Trophoblast cell (in vitro differentiated cells and primary cell): Measurements from ENCODE around the gene SLIT1.

Source experiments
- DNase-seq, 2 donors: peaks; one replicate each; pipeline ENCODE4 v3.0.0-alpha.2; 2016
- H2AFZ ChIP-seq: 2 replicates; pipeline ENCODE4 v1.6.1; 2013; ENCODE audit warnings: low read length, moderate library complexity, mild to moderate bottlenecking; ENCODE audit not compliant: insufficient read depth, poor library complexity
- H2AK5ac ChIP-seq: 2 replicates; pipeline ENCODE4 v1.6.1; 2013; ENCODE audit warnings: mild to moderate bottlenecking, low read length
- H2BK120ac ChIP-seq: 2 replicates; pipeline ENCODE4 v1.6.1; 2013; ENCODE audit warnings: low read length, mild to moderate bottlenecking, moderate library complexity; ENCODE audit not compliant: insufficient read depth, poor library complexity
- H2BK12ac ChIP-seq: 2 replicates; pipeline ENCODE4 v1.6.1; 2013; ENCODE audit warnings: mild to moderate bottlenecking, low read length, moderate library complexity
- H2BK5ac ChIP-seq: 2 replicates; pipeline ENCODE4 v1.6.1; 2013; ENCODE audit warnings: low read length, low read depth, moderate library complexity, mild to moderate bottlenecking; ENCODE audit not compliant: poor library complexity
- H3K14ac ChIP-seq: 2 replicates; pipeline ENCODE4 v1.6.1; 2013; ENCODE audit warnings: mild to moderate bottlenecking, low read length
- H3K18ac ChIP-seq: 2 replicates; pipeline ENCODE4 v1.6.1; 2013; ENCODE audit warnings: mild to moderate bottlenecking, low read length
- H3K23ac ChIP-seq: 2 replicates; pipeline ENCODE4 v1.6.1; 2013; ENCODE audit warnings: low read length
- H3K27ac ChIP-seq: 2 replicates; pipeline ENCODE4 v1.5.1; 2013; ENCODE audit warnings: low read depth, mild to moderate bottlenecking, inconsistent platforms, low read length, moderate library complexity
- H3K27me3 ChIP-seq: 2 replicates; pipeline ENCODE4 v1.6.1; 2013; ENCODE audit warnings: inconsistent platforms, mild to moderate bottlenecking, low read length, moderate library complexity; ENCODE audit not compliant: insufficient read depth
- H3K36me3 ChIP-seq, 2 experiments: 1 replicate in 1 of 2; 2 replicates in 1 of 2; pipeline ENCODE4 v1.6.1; 2013; ENCODE audit warnings: low read length in 2 of 2, mild to moderate bottlenecking in 2 of 2, moderate library complexity in 1 of 2; ENCODE audit not compliant: insufficient read depth in 2 of 2, control insufficient read depth in 1 of 2
- H3K4ac ChIP-seq: 2 replicates; pipeline ENCODE4 v1.6.1; 2013; ENCODE audit warnings: low read depth, mild to moderate bottlenecking, low read length, moderate library complexity
- H3K4me1 ChIP-seq, 2 experiments: 1 replicate in 1 of 2; 2 replicates in 1 of 2; pipeline ENCODE4 v1.6.1; 2013; ENCODE audit warnings: low read length in 2 of 2, mild to moderate bottlenecking in 2 of 2, moderate library complexity in 1 of 2; ENCODE audit not compliant: insufficient read depth in 2 of 2, control insufficient read depth in 1 of 2
- H3K4me2 ChIP-seq: 2 replicates; pipeline ENCODE4 v1.6.1; 2013; ENCODE audit warnings: inconsistent platforms, mild to moderate bottlenecking, low read length, moderate library complexity
- H3K4me3 ChIP-seq: 2 replicates; pipeline ENCODE4 v1.5.1; 2013; ENCODE audit warnings: mild to moderate bottlenecking, low read depth, low read length, inconsistent platforms
- H3K79me1 ChIP-seq: one replicate; pipeline ENCODE4 v1.6.1; 2013; ENCODE audit warnings: low read length
- H3K79me2 ChIP-seq: 2 replicates; pipeline ENCODE4 v1.6.1; 2013; ENCODE audit warnings: low read length, mild to moderate bottlenecking; ENCODE audit not compliant: control insufficient read depth, insufficient read depth, poor library complexity
- H3K9ac ChIP-seq: 2 replicates; pipeline ENCODE4 v1.6.1; 2013; ENCODE audit warnings: mild to moderate bottlenecking, low read length
- H3K9me3 ChIP-seq: 2 replicates; pipeline ENCODE4 v1.6.1; 2013; ENCODE audit warnings: low read depth, mild to moderate bottlenecking, control low read depth, inconsistent platforms, low read length; ENCODE audit not compliant: insufficient read depth
- H4K12ac ChIP-seq: 2 replicates; pipeline ENCODE4 v1.6.1; 2013; ENCODE audit warnings: low read depth, mild to moderate bottlenecking, low read length, moderate library complexity
- H4K8ac ChIP-seq: 2 replicates; pipeline ENCODE4 v1.6.1; 2013; ENCODE audit warnings: low read depth, mild to moderate bottlenecking, low read length, moderate library complexity
- H4K91ac ChIP-seq: one replicate; pipeline ENCODE4 v1.6.1; 2013; ENCODE audit warnings: low read depth, mild to moderate bottlenecking, low read length, moderate library complexity
- WGBS: extraction: QIAGEN DNeasy Blood & Tissue Kit; methylation state at CpG from one replicate; pipeline ENCODE4 v1.1.7; 2013; ENCODE audit warnings: missing lambda C conversion rate; ENCODE audit not compliant: insufficient read length, insufficient coverage; ENCODE audit errors: extremely low coverage; 5-methylcytosine and 5-hydroxymethylcytosine counted together

The SLIT1 gene

DNA sequence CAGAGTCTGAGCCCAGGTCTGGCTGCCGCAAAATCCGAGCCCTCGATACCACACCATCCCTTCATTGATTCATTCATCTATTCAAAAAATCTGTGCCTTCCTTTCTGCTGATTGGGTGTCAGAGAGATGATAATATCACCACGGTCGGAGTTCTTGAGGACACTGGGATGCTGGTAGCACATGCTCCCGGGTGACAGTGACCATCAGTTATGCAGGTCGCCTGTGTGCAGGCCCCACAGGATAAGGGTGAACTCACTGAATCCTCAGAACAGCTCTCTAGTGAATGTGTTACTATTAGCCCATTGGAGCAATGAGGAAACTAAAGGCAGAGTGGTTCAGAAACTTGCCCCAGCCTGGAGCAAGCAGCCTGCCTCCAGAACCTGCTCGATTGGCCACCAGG, 145.1 kb downstream of the SLIT1 start:
- Histone ChIP-seq H4K12ac (no peak overlapping the region), H3K36me3 (no peaks in the 10 kb centered on the region), H3K79me2 (no peaks in the 10 kb centered on the region), H3K4me2 (no peak overlapping the region), H3K9me3 (no peaks in the 10 kb centered on the region), H3K23ac (no peak overlapping the region), H3K27me3 (no peaks in the 10 kb centered on the region), H2BK120ac (no peak overlapping the region), H3K4me1 (peaks cover 0 to 3% of the 10 kb centered on the region in 2 experiments), H3K27ac (no peak overlapping the region), H3K18ac (no peak overlapping the region), H3K79me1 (no peaks in the 10 kb centered on the region), H4K91ac (no peak overlapping the region), H4K8ac (no peak overlapping the region), H2AFZ (no peak overlapping the region), H3K14ac (no peak overlapping the region), H2BK12ac (no peak overlapping the region), H3K9ac (no peak overlapping the region), H3K4ac (no peak overlapping the region), H2AK5ac (no peak overlapping the region), H3K4me3 (no peak overlapping the region), H2BK5ac (no peak overlapping the region)
- no CpG with 5 or more reads among the region's 8 CpGs for WGBS
- peak; percentile 53 to 61 for DNase-seq

- H3K79me2 ChIP-seq, result no peaks in the 10 kb centered on the region
- H3K4ac ChIP-seq, result no peak overlapping the region
- no peaks in the 10 kb centered on the region for H3K27me3 ChIP-seq
- H3K23ac ChIP-seq, result no peak overlapping the region
- no peak for DNase-seq
- no peak overlapping the region for H3K4me2 ChIP-seq
- no peak overlapping the region for H4K12ac ChIP-seq
- no peaks in the 10 kb centered on the region for H3K36me3 ChIP-seq
- no peak overlapping the region for H3K14ac ChIP-seq
- no peaks in the 10 kb centered on the region for H3K79me1 ChIP-seq
- H3K27ac ChIP-seq, result no peak overlapping the region
- no peaks in the 10 kb centered on the region for H3K9me3 ChIP-seq
- no peak overlapping the region for H2AFZ ChIP-seq
- H2BK5ac ChIP-seq, result no peak overlapping the region
- no peak overlapping the region for H3K9ac ChIP-seq
- H4K91ac ChIP-seq, result no peak overlapping the region
- H3K18ac ChIP-seq, result no peak overlapping the region
- no peak overlapping the region for H2BK12ac ChIP-seq
- no CpG with 5 or more reads among the region's 9 CpGs for WGBS
- no peak overlapping the region for H3K4me3 ChIP-seq
- H4K8ac ChIP-seq, result no peak overlapping the region
- no peak overlapping the region for H2BK120ac ChIP-seq
- peaks cover 0 to 3% of the 10 kb centered on the region in 2 experiments for H3K4me1 ChIP-seq
- H2AK5ac ChIP-seq, result no peak overlapping the region
Observed at GRCh38 chr10:97040248-97040584, 145.5 kb downstream of the SLIT1 start.

GRCh38 chr10:97039538-97040247, 146.1 kb downstream of the SLIT1 start:
- H4K12ac ChIP-seq, result no peak overlapping the region
- no peak overlapping the region for H2AK5ac ChIP-seq
- H3K4me2 ChIP-seq, result no peak overlapping the region
- no peak overlapping the region for H3K9ac ChIP-seq
- H3K4me1 ChIP-seq, result peaks cover 0 to 3% of the 10 kb centered on the region in 2 experiments
- no peak overlapping the region for H2BK120ac ChIP-seq
- H4K8ac ChIP-seq, result no peak overlapping the region
- H3K9me3 ChIP-seq, result no peaks in the 10 kb centered on the region
- H3K79me1 ChIP-seq, result no peaks in the 10 kb centered on the region
- H3K79me2 ChIP-seq, result no peaks in the 10 kb centered on the region
- no peaks in the 10 kb centered on the region for H3K27me3 ChIP-seq
- no peak overlapping the region for H2BK5ac ChIP-seq
- WGBS, result no CpG with 5 or more reads among the region's 16 CpGs
- no peak overlapping the region for H3K18ac ChIP-seq
- H3K14ac ChIP-seq, result no peak overlapping the region
- H3K4me3 ChIP-seq, result no peak overlapping the region
- H2AFZ ChIP-seq, result no peak overlapping the region
- H2BK12ac ChIP-seq, result no peak overlapping the region
- H3K36me3 ChIP-seq, result no peaks in the 10 kb centered on the region
- H4K91ac ChIP-seq, result no peak overlapping the region
- no peak overlapping the region for H3K27ac ChIP-seq
- H3K23ac ChIP-seq, result no peak overlapping the region
- H3K4ac ChIP-seq, result no peak overlapping the region
- peak in 1 of 2 donors; percentile 31 for DNase-seq

- no peak for DNase-seq
- H3K18ac ChIP-seq, result no peak overlapping the region
- H4K12ac ChIP-seq, result no peak overlapping the region
- H3K27ac ChIP-seq, result no peak overlapping the region
- no peak overlapping the region for H2BK5ac ChIP-seq
- no peak overlapping the region for H2AK5ac ChIP-seq
- no peak overlapping the region for H4K8ac ChIP-seq
- no peaks in the 10 kb centered on the region for H3K27me3 ChIP-seq
- no peaks in the 10 kb centered on the region for H3K36me3 ChIP-seq
- no peak overlapping the region for H3K4me2 ChIP-seq
- H3K4ac ChIP-seq, result no peak overlapping the region
- no peaks in the 10 kb centered on the region for H3K79me1 ChIP-seq
- no peaks in the 10 kb centered on the region for H3K79me2 ChIP-seq
- no peak overlapping the region for H4K91ac ChIP-seq
- no peak overlapping the region for H2BK120ac ChIP-seq
- peaks cover 0 to 3% of the 10 kb centered on the region in 2 experiments for H3K4me1 ChIP-seq
- H2AFZ ChIP-seq, result no peak overlapping the region
- no peaks in the 10 kb centered on the region for H3K9me3 ChIP-seq
- H3K4me3 ChIP-seq, result no peak overlapping the region
- H3K23ac ChIP-seq, result no peak overlapping the region
- no peak overlapping the region for H2BK12ac ChIP-seq
- WGBS, result no CpG with 5 or more reads among the region's 7 CpGs
- H3K14ac ChIP-seq, result no peak overlapping the region
- H3K9ac ChIP-seq, result no peak overlapping the region
Observed at GRCh38 chr10:97038688-97039087, 147.1 kb downstream of the SLIT1 start.
